Transverse colon (tissue), 4 donors: ENCODE measurements around the gene PRM1. TPM values are rescaled to one million over a fixed set of nuclear protein-coding genes. Genes with fewer than 3 reads are reported as not detected.

Experiments used
- DNase-seq: peaks from one replicate; pipeline ENCODE4 v3.0.0-alpha.2; 2019
- H3K27ac ChIP-seq, 4 donors: fragments of 200-600 bp; sonication (generic); 2 replicates each; pipeline ENCODE4 v1.5.1; 2016 to 2018; ENCODE audit warnings: inconsistent platforms in 4 of 4
- H3K27me3 ChIP-seq: fragments of 200-600 bp; sonication (generic); 2 replicates; pipeline ENCODE4 v1.5.1; 2017; ENCODE audit warnings: inconsistent platforms
- H3K36me3 ChIP-seq, 4 donors: fragments of 200-600 bp; sonication (generic); 2 replicates each; pipeline ENCODE4 v1.5.1; 2017 to 2019; ENCODE audit warnings: inconsistent platforms in 4 of 4
- H3K4me1 ChIP-seq, 4 donors: fragments of 200-600 bp; sonication (generic); 2 replicates each; pipeline ENCODE4 v1.5.1; 2017 to 2020; ENCODE audit warnings: inconsistent platforms in 4 of 4
- H3K4me3 ChIP-seq, 4 donors: fragments of 200-600 bp; sonication (generic); 1 replicate in 1 of 4; 2 replicates in 3 of 4; pipeline versions ENCODE4 v1.5.1 to v1.6.1; 2017 to 2019; ENCODE audit warnings: inconsistent platforms in 4 of 4
- H3K9me3 ChIP-seq, 2 donors: fragments of 200-600 bp; sonication (generic); 2 replicates each; pipeline ENCODE4 v1.5.1; 2017 to 2019; ENCODE audit warnings: inconsistent platforms in 2 of 2
- CTCF ChIP-seq, 5 experiments: fragments of 200-600 bp in 3 of 5; fragments of 450-650 bp in 2 of 5; sonication (generic) in 3 of 5; IDR thresholded peaks; 1 replicate in 2 of 5; 2 replicates in 3 of 5; pipeline ENCODE4 v1.5.1; 2016 to 2017; ENCODE audit warnings: antibody characterized with exemption in 5 of 5, inconsistent platforms in 3 of 5, mild to moderate bottlenecking in 2 of 5, moderate library complexity in 1 of 5
- EP300 ChIP-seq: sonication (generic); formaldehyde crosslinking; IDR thresholded peaks from one replicate; pipeline ENCODE4 v1.6.1; 2017; ENCODE audit warnings: antibody characterized with exemption, low read depth
- POLR2A ChIP-seq: fragments of 450-650 bp; IDR thresholded peaks from one replicate; pipeline ENCODE4 v1.6.1; 2016; ENCODE audit warnings: antibody characterized with exemption, mild to moderate bottlenecking, moderate library complexity
- POLR2AphosphoS5 ChIP-seq, 3 donors: sonication (generic); formaldehyde crosslinking; IDR thresholded peaks; one replicate each; pipeline ENCODE4 v1.6.1; 2016; ENCODE audit warnings: antibody characterized with exemption in 3 of 3
- WGBS, 2 donors: methylation state at CpG; one replicate each; pipeline ENCODE4 v1.1.5; 2018; ENCODE audit warnings: low coverage in 1 of 2; 5-methylcytosine and 5-hydroxymethylcytosine counted together
- in situ Hi-C, 4 donors: fragments of 200-750 bp; cut with MboI; loops; one replicate each; pipeline versions ENCODE4 v1.15.0 to v1.15.1; 2017; ENCODE audit warnings: low sequenced_read_pairs in 3 of 4, low pct_ligation_motif_present in 1 of 4, low pct_unique_long_range_greater_than_20kb in 1 of 4
- intact Hi-C: fragments of 100-400 bp; cut with DNase I; formaldehyde crosslinking; loops from one replicate; pipeline ENCODE4 v1.15.1; 2023; ENCODE audit warnings: low total_unique reads
- total RNA-seq, 4 donors: library from RNA; depleted of rRNA; stranded (reverse); fragments of >200 nt; gene quantifications; one replicate each; pipeline ENCODE4 v1.1.0, GENCODE V29; 2016

Gene PRM1
- total RNA-seq, 4 donors from 2014 or later: not detected

- no peaks in the 10 kb centered on the region for H3K9me3 ChIP-seq
- no peak for TF ChIP-seq POLR2AphosphoS5 (IDR thresholded peaks at IDR 0.05)
- peak in 4 of 5 experiments; percentile 9 to 47 (median 24) for TF ChIP-seq CTCF (IDR thresholded peaks at IDR 0.05)
- no peak for TF ChIP-seq EP300
- TF ChIP-seq POLR2A: no peak
- H3K36me3 ChIP-seq: no peaks in the 10 kb centered on the region
- H3K27me3 ChIP-seq: no peaks in the 10 kb centered on the region
- H3K4me1 ChIP-seq: peaks cover 18 to 42% (median 27%) of the 10 kb centered on the region in 4 donors
- intact Hi-C loops (no loop called here), in situ Hi-C loops (loop anchor here in 2 of 4 donors (25.0 kb wide), 1 partner anchor 99 kb away; no protein-coding TSS in a partner anchor)
- H3K27ac ChIP-seq: peak overlapping the region in 3 of 4 donors; percentile 23 to 35 (median 25)
- peak; percentile 53 for DNase-seq
- 47 to 60% methylated on average over 6 to 8 of the region's 8 CpGs for WGBS, 2 donors
- H3K4me3 ChIP-seq: no peak overlapping the region
Observed at GRCh38 chr16:11262915-11263314, 18.2 kb downstream of the PRM1 start.

GRCh38 chr16:11260596-11260966 is 20.5 kb downstream of the PRM1 start:
- peaks cover 20 to 52% (median 38%) of the 10 kb centered on the region in 4 donors for H3K4me1 ChIP-seq
- intact Hi-C loops (no loop called here), in situ Hi-C loops (loop anchor here in 2 of 4 donors (25.0 kb wide), 1 partner anchor 102 kb away; no protein-coding TSS in a partner anchor)
- WGBS, 2 donors: 85 to 100% methylated on average over 1 to 3 of the region's 3 CpGs
- no peak overlapping the region for H3K27ac ChIP-seq
- DNase-seq: no peak
- no peaks in the 10 kb centered on the region for H3K9me3 ChIP-seq
- H3K4me3 ChIP-seq: no peak overlapping the region
- no peaks in the 10 kb centered on the region for H3K36me3 ChIP-seq
- TF ChIP-seq EP300: no peak
- TF ChIP-seq POLR2A: no peak
- TF ChIP-seq POLR2AphosphoS5 (IDR thresholded peaks at IDR 0.05): no peak
- no peak for TF ChIP-seq CTCF (IDR thresholded peaks at IDR 0.05)
- H3K27me3 ChIP-seq: no peaks in the 10 kb centered on the region

GRCh38 chr16:11259655-11260595 is 21.2 kb downstream of the PRM1 start:
- Histone ChIP-seq H3K4me1 (peaks cover 20 to 51% (median 40%) of the 10 kb centered on the region in 4 donors), H3K36me3 (no peaks in the 10 kb centered on the region), H3K4me3 (no peak overlapping the region), H3K9me3 (no peaks in the 10 kb centered on the region), H3K27me3 (no peaks in the 10 kb centered on the region), H3K27ac (peak overlapping the region; percentile 47 to 68 (median 58))
- TF ChIP-seq EP300 (no peak), POLR2A (no peak), CTCF (IDR thresholded peaks at IDR 0.05) (no peak), POLR2AphosphoS5 (IDR thresholded peaks at IDR 0.05) (no peak)
- intact Hi-C loops (loop anchor here (10.0 kb wide), 3 partner anchors 95 to 185 kb away; no protein-coding TSS in a partner anchor), in situ Hi-C loops (loop anchor here (5.0 to 25.0 kb wide), 3 partner anchors 102 to 295 kb away; no protein-coding TSS in a partner anchor)
- DNase-seq: no peak
- WGBS, 2 donors: 95 to 100% methylated on average over 5 to 12 of the region's 12 CpGs
